Measurements from ENCODE around the gene MAP3K5. TPM values are rescaled to one million over a fixed set of nuclear protein-coding genes. Genes with fewer than 3 reads are reported as not detected.

MAP3K5 gene
- total and polyA plus RNA-seq, 2 of the 8 experiments (the other 6 are each of a cell fraction or from before 2014, with no cell fraction given): 0.63 to 2.6 TPM

- Histone ChIP-seq H3K18ac (ENCODE audit: extremely low read depth, low read length) (no peak overlapping the region), H2AFZ (ENCODE audit: low read length) (no peak overlapping the region), H2BK20ac (ENCODE audit: low read length) (no peak overlapping the region), H3K56ac (replicated peaks; ENCODE audit: insufficient read length, low read depth, low read length) (no peak overlapping the region), H4K5ac (ENCODE audit: insufficient read length, low read depth, low read length) (no peak overlapping the region), H2BK5ac (ENCODE audit: low read depth, low read length) (no peak overlapping the region), H3K23me2 (ENCODE audit: low read depth, low read length) (no peaks in the 10 kb centered on the region), H3K79me2 (ENCODE audit: control insufficient read depth in 1 of 2, insufficient read depth in 2 of 2, low read length in 2 of 2) (no peaks in the 10 kb centered on the region), H3K4me3 (ENCODE audit: extremely low read depth in 1 of 4, insufficient read depth in 2 of 4, low read depth in 3 of 4, low read length in 4 of 4) (no peak overlapping the region), H3K9me3 (ENCODE audit: insufficient read depth in 2 of 2, low read depth in 1 of 2, low read length in 1 of 2) (no peaks in the 10 kb centered on the region), H4K20me1 (replicated peaks in 1 of 2; ENCODE audit: control insufficient read depth in 1 of 2, insufficient read depth in 2 of 2, low read length in 2 of 2) (no peaks in the 10 kb centered on the region), H3K4me1 (replicated peaks in 1 of 4; ENCODE audit: control insufficient read depth in 3 of 4, insufficient read depth in 4 of 4, low read length in 3 of 4) (no peaks in the 10 kb centered on the region), H4K8ac (ENCODE audit: extremely low read depth, insufficient read depth, low read length) (no peak overlapping the region), H3K27me3 (replicated peaks in 1 of 4; ENCODE audit: control insufficient read depth in 3 of 4, extremely low read depth in 1 of 4, insufficient read depth in 3 of 4, low read length in 3 of 4) (no peaks in the 10 kb centered on the region), H2BK15ac (ENCODE audit: low read length) (no peak overlapping the region), H3K36me3 (ENCODE audit: control insufficient read depth in 2 of 4, insufficient read depth in 4 of 4, low read length in 3 of 4) (no peaks in the 10 kb centered on the region), H3K9ac (replicated peaks in 1 of 4; ENCODE audit: extremely low read depth in 1 of 4, low read depth in 3 of 4, low read length in 3 of 4) (no peak overlapping the region), H3K4me2 (ENCODE audit: insufficient read depth in 1 of 2, low read depth in 2 of 2, low read length in 2 of 2) (no peak overlapping the region), H2BK12ac (ENCODE audit: low read depth, low read length) (no peak overlapping the region), H3K79me1 (ENCODE audit: low read depth, low read length) (no peaks in the 10 kb centered on the region), H2BK120ac (replicated peaks; ENCODE audit: low read depth, low read length) (no peak overlapping the region), H2AK5ac (ENCODE audit: low read depth, low read length) (no peak overlapping the region), H3K4ac (replicated peaks; ENCODE audit: insufficient read length, low read depth, low read length) (no peak overlapping the region), H4K91ac (replicated peaks; ENCODE audit: insufficient read length, low read length) (no peak overlapping the region), H3K14ac (ENCODE audit: insufficient read length) (no peak overlapping the region), H3K23ac (ENCODE audit: insufficient read length) (no peak overlapping the region), H3K27ac (ENCODE audit: low read depth, low read length) (no peak overlapping the region)
- no peak for DNase-seq (ENCODE audit: low read depth in 1 of 2, low spot score in 2 of 2)
- WGBS, 2 experiments (ENCODE audit: extremely low coverage in 1 of 2, insufficient coverage in 1 of 2, insufficient read length in 1 of 2, insufficient replicate concordance in 2 of 2, low coverage in 1 of 2, low lambda C conversion rate in 2 of 2, missing lambda C conversion rate in 1 of 2): 83% methylated on average over 2 of the region's 2 CpGs; no CpG with 5 or more reads in 1 of the 2 experiments
- ChIA-PET CTCF (ENCODE audit: partially characterized antibody) (interaction anchor here (1.0 to 1.5 kb wide), 4 partner anchors 8 to 46 kb away, joined by 3 to 4 read pairs (median 4); no protein-coding TSS in a partner anchor), POLR2A (ENCODE audit: partially characterized antibody) (no interaction called here)
- FAIRE-seq: no peak
- no peak for TF ChIP-seq YY1 (IDR thresholded peaks at IDR 0.05; ENCODE audit: low read depth, low read length)
Measured at GRCh38 chr6:136651982-136652381, 140.3 kb downstream of the MAP3K5 start.

All from H1 (cell line).